Neural progenitor cell (in vitro differentiated cells): ENCODE results near the gene STK38.

Experiments
- CTCF ChIP-seq: fragments of 200-600 bp; sonication (generic); IDR thresholded peaks from 2 replicates; pipeline ENCODE4 v1.5.1; 2017; ENCODE audit warnings: antibody characterized with exemption, mild to moderate bottlenecking
- EZH2 ChIP-seq: fragments of 200-600 bp; sonication (generic); IDR thresholded peaks from 2 replicates; pipeline ENCODE4 v1.6.1; 2017; ENCODE audit warnings: antibody characterized with exemption, mild to moderate bottlenecking, moderate library complexity
- EZH2phosphoT487 ChIP-seq: fragments of 200-600 bp; sonication (generic); IDR thresholded peaks from 2 replicates; pipeline ENCODE4 v1.6.1; 2017; ENCODE audit warnings: antibody characterized with exemption

- TF ChIP-seq CTCF, result no peak
- TF ChIP-seq EZH2, result no peak
- TF ChIP-seq EZH2phosphoT487, result no peak
Measured at GRCh38 chr6:36505744-36506534, 41.3 kb downstream of the STK38 start.
